A549 (cell line): ENCODE data around the gene RASA3. TPM values are rescaled to one million over a fixed set of nuclear protein-coding genes. Genes with fewer than 3 reads are reported as not detected.
"Not testable (repeated sequence)": the region's sequence is repeated elsewhere in the genome, so short reads cannot be mapped to it uniquely, and the experiment has no call there.

ENCODE experiments used
- ATAC-seq, 2 experiments: fragments of 200-7000 bp in 1 of 2; fragments of >200 bp in 1 of 2; cut with Nextera tagmentation in 1 of 2; cut with Tn5 transposase in 1 of 2; 3 replicates each; pipeline versions ENCODE4 v1.8.0 to v1.9.1; 2018 to 2020; ENCODE audit warnings: mild to moderate bottlenecking in 1 of 2, moderate library complexity in 1 of 2
- CTCF ChIA-PET: fragments of 300-600 bp; sonication (Branson Sonifier 250); formaldehyde crosslinking; extraction: SDS; loops from one replicate; lab custom pipeline; 2021; ENCODE audit warnings: antibody characterized with exemption, inconsistent platforms; lab: Yijun Ruan, JAX
- POLR2A ChIA-PET: fragments of 350-600 bp; formaldehyde crosslinking; extraction: SDS; loops from one replicate; lab custom pipeline; 2021; ENCODE audit warnings: antibody characterized with exemption, inconsistent platforms; lab: Yijun Ruan, JAX
- DNase-seq, 2 experiments: peaks; one replicate each; pipeline versions ENCODE4 v3.0.0 to v3.0.0-alpha.2; 2011 to 2016; ENCODE audit warnings: low read depth in 1 of 2, low spot score in 1 of 2
- FAIRE-seq: peaks from 2 replicates; lab custom pipeline; 2011; peaks lifted over from hg19 to GRCh38; lab: Jason Lieb, UNC
- H3K27ac ChIP-seq, 2 experiments: fragments of >200 bp; sonication (Bioruptor Twin); formaldehyde crosslinking; 3 replicates each; pipeline ENCODE4 v1.5.1; 2016 to 2017
- H3K4me1 ChIP-seq: fragments of >200 bp; sonication (Bioruptor Twin); formaldehyde crosslinking; 3 replicates; pipeline ENCODE4 v1.6.1; 2016
- H3K4me2 ChIP-seq: fragments of >200 bp; sonication (Bioruptor Twin); formaldehyde crosslinking; 3 replicates; pipeline ENCODE4 v1.6.1; 2016
- H3K4me3 ChIP-seq: fragments of >200 bp; sonication (Bioruptor Twin); formaldehyde crosslinking; 3 replicates; pipeline ENCODE4 v1.5.1; 2016
- H3K9me3 ChIP-seq: fragments of >200 bp; sonication (Bioruptor Twin); formaldehyde crosslinking; 3 replicates; pipeline ENCODE4 v1.6.1; 2016
- ATOH8 ChIP-seq: fragments of 250-450 bp; sonication (Bioruptor Pico); IDR thresholded peaks from 2 replicates; pipeline ENCODE4 v1.5.0; 2020; ENCODE audit warnings: low read depth, mild to moderate bottlenecking, moderate library complexity
- CEBPB ChIP-seq, 2 experiments: fragments of >200 bp in 1 of 2; sonication (Bioruptor Twin) in 1 of 2; formaldehyde crosslinking in 1 of 2; IDR thresholded peaks; 2 replicates each; pipeline ENCODE4 v1.6.1; 2012 to 2016
- CHD2 ChIP-seq: fragments of 150-350 bp; IDR thresholded peaks from 2 replicates; pipeline ENCODE4 v1.6.1; 2014; ENCODE audit warnings: low read length; ENCODE audit not compliant: partially characterized antibody
- EHMT2 ChIP-seq: fragments of 200-600 bp; sonication (generic); IDR thresholded peaks from 2 replicates; pipeline ENCODE4 v1.6.1; 2016; ENCODE audit warnings: antibody characterized with exemption, low read depth, mild to moderate bottlenecking, moderate library complexity
- FOXS1 ChIP-seq: fragments of 250-450 bp; sonication (Bioruptor Pico); IDR thresholded peaks from 2 replicates; pipeline ENCODE4 v1.5.0; 2020; ENCODE audit warnings: mild to moderate bottlenecking, moderate library complexity
- GATA3 ChIP-seq: IDR thresholded peaks from 2 replicates; pipeline ENCODE4 v1.6.1; 2012; ENCODE audit warnings: borderline replicate concordance
- HDAC2 ChIP-seq: fragments of 200-600 bp; sonication (generic); IDR thresholded peaks from 2 replicates; pipeline ENCODE4 v1.6.1; 2016
- HOXB13 ChIP-seq: fragments of 250-450 bp; sonication (Bioruptor Pico); IDR thresholded peaks from 2 replicates; pipeline ENCODE4 v1.5.0; 2020; ENCODE audit warnings: low read depth, mild to moderate bottlenecking, moderate library complexity
- MAX ChIP-seq: IDR thresholded peaks from 2 replicates; pipeline ENCODE4 v1.6.1; 2012
- MAZ ChIP-seq: fragments of 150-350 bp; IDR thresholded peaks from 2 replicates; pipeline ENCODE4 v1.6.1; 2014; ENCODE audit warnings: antibody characterized with exemption, low read depth, low read length, borderline replicate concordance
- POLR2AphosphoS2 ChIP-seq: conservative IDR thresholded peaks from 2 replicates; pipeline ENCODE4 v1.6.1; 2012; ENCODE audit warnings: low read length, improper control_type of control experiment, inconsistent platforms
- RCOR1 ChIP-seq: fragments of 150-350 bp; IDR thresholded peaks from 2 replicates; pipeline ENCODE4 v1.6.1; 2014; ENCODE audit warnings: antibody characterized with exemption, low read length, low read depth
- RFX5 ChIP-seq: fragments of 450-650 bp; IDR thresholded peaks from 2 replicates; pipeline ENCODE4 v1.7.1; 2014; ENCODE audit warnings: antibody characterized with exemption, mild to moderate bottlenecking, moderate library complexity
- SMC3 ChIP-seq: fragments of >200 bp; sonication (Bioruptor Twin); formaldehyde crosslinking; IDR thresholded peaks from 3 replicates; pipeline ENCODE4 v1.6.1; 2018; ENCODE audit warnings: inconsistent platforms
- TFCP2L1 ChIP-seq: fragments of 250-450 bp; sonication (Bioruptor Pico); IDR thresholded peaks from 2 replicates; pipeline ENCODE4 v1.5.0; 2021; ENCODE audit warnings: mild to moderate bottlenecking
- ZSCAN20 ChIP-seq: fragments of 250-450 bp; sonication (Bioruptor Pico); IDR thresholded peaks from 2 replicates; pipeline ENCODE4 v1.8.0; 2022; ENCODE audit warnings: mild to moderate bottlenecking, moderate library complexity
- WGBS: methylation state at CpG from one replicate; pipeline ENCODE4 v1.1.6; 2017; ENCODE audit errors: missing lambda C conversion rate; 5-methylcytosine and 5-hydroxymethylcytosine counted together
- polyA plus RNA-seq, 4 experiments: library from polyadenylated mRNA; depleted of rRNA in 3 of 4; stranded (reverse); fragments of >200 nt; fragmentation: RNase III in 1 of 4; extraction: RNeasy Plus Mini Kit Qiagen cat#74134 plus additional on column Dnase treatment in 1 of 4; gene quantifications; 2 replicates in 3 of 4; 3 replicates in 1 of 4; pipeline ENCODE4 v1.2.3, GENCODE V29; 2011 to 2017

Gene RASA3
- polyA plus RNA-seq, 2 of the 4 experiments (the other 2 are of a cell fraction) = 4.3 to 7.6 TPM

GRCh38 chr13:114104655-114105520 is 27.5 kb downstream of the RASA3 start:
- Histone ChIP-seq H3K4me1 (peaks cover 8% of the 10 kb centered on the region; the same call in 2 of the 3 replicates), H3K27ac (no peak overlapping the region), H3K4me3 (no peak overlapping the region), H3K4me2 (no peak overlapping the region), H3K9me3 (no peaks in the 10 kb centered on the region)
- ATAC-seq (no peak), DNase-seq (no peak), FAIRE-seq (no peak)
- ChIA-PET CTCF (interaction anchor here (1.3 to 1.6 kb wide), 2 partner anchors 13 to 157 kb away, joined by 3 to 5 read pairs; no protein-coding TSS in a partner anchor), POLR2A (no interaction called here)
- TF ChIP-seq FOXS1 = no peak
- 90% methylated on average over 6 of the region's 24 CpGs for WGBS

GRCh38 chr13:114103801-114104654 is 28.4 kb downstream of the RASA3 start:
- TF ChIP-seq RFX5 = no peak
- CTCF ChIA-PET = interaction anchor here (1.6 kb wide), 1 partner anchor 14 kb away, joined by 5 read pairs; no protein-coding TSS in a partner anchor
- no peak for ATAC-seq
- Histone ChIP-seq H3K27ac (no peak overlapping the region), H3K4me3 (no peak overlapping the region), H3K9me3 (no peaks in the 10 kb centered on the region), H3K4me1 (peaks cover 8% of the 10 kb centered on the region; the same call in 2 of the 3 replicates), H3K4me2 (no peak overlapping the region)
- FAIRE-seq = no peak
- DNase-seq = no peak
- 97% methylated on average over 10 of the region's 62 CpGs for WGBS
- POLR2A ChIA-PET = no interaction called here

GRCh38 chr13:114103289-114103621 is 29.2 kb downstream of the RASA3 start:
- not testable (repeated sequence) for H3K27ac ChIP-seq
- WGBS = 100% methylated on average over 5 of the region's 20 CpGs

GRCh38 chr13:114102521-114103288 is 29.7 kb downstream of the RASA3 start:
- no peak overlapping the region for H3K4me2 ChIP-seq
- TF ChIP-seq GATA3 = no peak
- TF ChIP-seq, all 56 proteins: peak for 0
- no peaks in the 10 kb centered on the region for H3K9me3 ChIP-seq
- POLR2A ChIA-PET = no interaction called here
- no peak for ATAC-seq
- DNase-seq = no peak
- H3K27ac ChIP-seq = no peak overlapping the region
- H3K4me3 ChIP-seq = no peak overlapping the region
- WGBS = 96% methylated on average over 15 of the region's 29 CpGs
- H3K4me1 ChIP-seq = peaks cover 12% of the 10 kb centered on the region; the same call in 2 of the 3 replicates
- FAIRE-seq = no peak
- CTCF ChIA-PET = no interaction called here

More at GRCh38 chr13:114103289-114103621, 29.2 kb downstream of the RASA3 start:
- H3K4me2 ChIP-seq, H3K4me3 ChIP-seq, CTCF ChIA-PET, H3K9me3 ChIP-seq, POLR2A ChIA-PET, ATAC-seq, FAIRE-seq, DNase-seq: not testable (repeated sequence)
- H3K4me1 ChIP-seq = peaks cover 12% of the 10 kb centered on the region; the same call in 2 of the 3 replicates

- Histone ChIP-seq H3K9me3 (no peaks in the 10 kb centered on the region), H3K4me1 (peaks cover 12% of the 10 kb centered on the region; the same call in 2 of the 3 replicates), H3K4me3 (no peak overlapping the region), H3K4me2 (no peak overlapping the region), H3K27ac (no peak overlapping the region)
- DNase-seq (no peak), FAIRE-seq (no peak), ATAC-seq (no peak)
- WGBS = 91% methylated on average over 18 of the region's 18 CpGs
- TF ChIP-seq EHMT2 = no peak
- ChIA-PET POLR2A (no interaction called here), CTCF (no interaction called here)
These were observed 30.3 kb downstream of the RASA3 start for GRCh38 chr13:114102131-114102520.

- H3K27ac ChIP-seq = peak overlapping the region in 1 of 2 experiments; percentile 84; a peak in 3 of 6 replicates
- CTCF ChIA-PET = no interaction called here
- no peak for TF ChIP-seq MAZ
- TF ChIP-seq TFCP2L1 (CRISPR knock-in tag) = no peak
- no peak for TF ChIP-seq HDAC2
- TF ChIP-seq ATOH8 = no peak
- TF ChIP-seq SMC3 = no peak
- no peak for TF ChIP-seq POLR2AphosphoS2
- no peak for TF ChIP-seq CHD2
- no peak for TF ChIP-seq RCOR1
- TF ChIP-seq HOXB13 = no peak
- TF ChIP-seq ZSCAN20 = no peak
- TF ChIP-seq CEBPB (IDR thresholded peaks at IDR 0.05) = no peak
- TF ChIP-seq MAX = no peak
- DNase-seq (no peak), FAIRE-seq (no peak), ATAC-seq (no peak)
- no peak overlapping the region for H3K4me2 ChIP-seq
- H3K9me3 ChIP-seq = no peaks in the 10 kb centered on the region
- peaks cover 12% of the 10 kb centered on the region; the same call in 2 of the 3 replicates for H3K4me1 ChIP-seq
- no peak overlapping the region for H3K4me3 ChIP-seq
- 87% methylated on average over 21 of the region's 27 CpGs for WGBS
- POLR2A ChIA-PET = no interaction called here
These were observed 30.9 kb downstream of the RASA3 start for GRCh38 chr13:114101358-114102130.
